GM18867 (cell line): Measurements from ENCODE around the gene SRGAP3.

Experiments used
- ATAC-seq: cut with Tn5 transposase; IDR thresholded peaks from one replicate; pipeline ENCODE4 v1.9.1; 2021; ENCODE audit warnings: mild to moderate bottlenecking, moderate library complexity; ENCODE audit not compliant: unreplicated experiment

Gene SRGAP3

GRCh38 chr3:8976540-8977182 is 272.8 kb downstream of the SRGAP3 start:
- no peak for ATAC-seq

DNA sequence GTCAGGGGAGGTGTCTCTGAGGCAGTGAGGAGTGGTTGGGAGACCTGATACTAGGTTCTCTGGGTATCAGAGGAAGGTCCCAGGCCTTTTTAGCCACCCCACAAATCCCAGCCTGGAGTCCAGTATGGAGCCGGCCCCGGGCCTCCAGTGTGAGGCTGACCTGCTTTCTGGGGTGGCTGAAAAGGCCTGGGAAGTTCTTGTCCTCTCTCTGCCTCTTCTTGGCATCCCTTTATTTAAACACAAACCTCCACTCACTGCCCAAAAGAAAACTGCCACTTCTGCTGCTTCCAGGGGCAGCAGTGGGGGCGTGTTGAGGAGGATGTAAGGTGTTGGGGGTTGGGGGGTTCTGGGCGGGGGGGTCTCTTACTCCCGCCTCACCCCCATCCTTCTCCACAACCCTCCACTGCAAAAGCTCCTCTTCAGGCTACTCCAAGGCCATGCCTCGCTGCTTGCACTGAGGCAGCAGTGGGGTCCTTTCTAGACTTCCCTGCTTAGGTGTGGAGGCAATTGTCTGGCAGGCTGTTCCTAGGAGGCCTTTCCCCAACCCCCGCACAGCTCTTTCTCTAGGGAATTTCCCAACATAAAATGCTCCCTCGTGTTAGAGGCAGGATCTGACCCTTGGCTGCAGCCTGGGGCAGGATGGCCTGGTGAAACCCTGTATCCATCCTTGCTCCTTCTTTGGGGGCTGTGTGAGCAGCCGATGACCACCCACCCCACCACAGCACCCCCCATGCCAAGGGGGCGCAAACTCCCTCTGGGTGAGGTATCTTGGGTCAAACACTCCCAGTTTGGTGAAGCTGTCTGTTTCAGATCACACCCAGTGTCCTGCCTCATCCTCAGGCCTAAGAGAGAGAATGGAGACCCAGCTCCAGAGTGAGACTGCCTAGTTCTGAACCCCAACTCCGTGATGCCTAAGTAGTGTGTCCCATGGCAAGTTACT is 274.1 kb downstream of the SRGAP3 start:
- no peak for ATAC-seq

GRCh38 chr3:8974458-8974857 is 275.0 kb downstream of the SRGAP3 start:
- ATAC-seq, result no peak

GRCh38 chr3:8972639-8973038 is 276.8 kb downstream of the SRGAP3 start:
- no peak for ATAC-seq

GRCh38 chr3:8970971-8971589 is 278.4 kb downstream of the SRGAP3 start:
- ATAC-seq, result peak; percentile 54

DNA sequence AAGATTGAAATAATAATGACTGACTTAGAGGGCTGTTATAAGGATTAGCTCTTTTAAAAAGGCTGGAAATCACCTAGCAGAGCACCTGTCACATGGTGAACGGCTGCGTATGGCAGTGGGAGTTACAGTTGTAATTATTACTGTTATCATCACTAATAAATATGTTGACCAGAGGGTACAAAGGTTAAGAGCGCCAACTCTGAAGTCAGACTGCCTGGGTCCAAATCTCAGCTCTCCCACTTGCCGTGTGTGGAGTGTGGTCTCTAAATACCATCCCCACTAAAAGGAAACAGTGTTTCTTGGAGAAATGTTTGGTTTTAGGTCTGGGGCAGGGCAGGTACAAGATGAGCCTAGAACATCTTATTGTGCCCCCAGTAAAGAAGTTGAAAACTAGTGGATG is 280.2 kb downstream of the SRGAP3 start:
- ATAC-seq, result no peak

DNA sequence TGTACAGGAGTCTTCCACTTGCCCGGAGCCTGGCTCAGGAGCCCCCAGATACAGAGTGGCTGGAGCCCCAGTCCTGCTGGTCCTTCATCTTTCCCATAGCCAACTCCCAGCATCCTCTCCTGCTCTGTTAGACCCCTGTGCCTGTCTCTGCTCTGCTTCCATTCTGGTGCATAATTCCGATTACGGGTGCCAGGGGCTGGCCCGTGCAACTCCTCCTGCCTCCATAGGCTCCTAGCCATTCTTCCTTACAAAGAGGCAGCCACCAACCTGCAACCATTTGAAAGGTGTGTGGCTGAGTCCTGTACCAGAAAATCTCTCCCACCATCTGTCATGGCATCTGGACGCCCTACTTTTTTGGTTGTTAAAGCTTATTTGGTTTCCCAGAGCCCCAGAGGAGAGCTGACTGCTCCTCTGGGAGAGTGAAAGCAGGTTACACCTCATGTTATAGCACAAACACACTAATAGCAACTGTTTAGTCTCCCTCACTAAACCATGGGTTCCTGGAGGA is 281.0 kb downstream of the SRGAP3 start:
- ATAC-seq, result no peak

GRCh38 chr3:8967553-8967952 is 281.9 kb downstream of the SRGAP3 start:
- no peak for ATAC-seq

GRCh38 chr3:8966820-8967348 is 282.6 kb downstream of the SRGAP3 start:
- ATAC-seq, result no peak

- no peak for ATAC-seq
Observed at GRCh38 chr3:8966150-8966819, 283.2 kb downstream of the SRGAP3 start.

- no peak for ATAC-seq
Observed at GRCh38 chr3:8964436-8965370, 284.7 kb downstream of the SRGAP3 start.

GRCh38 chr3:8963137-8963853 is 286.2 kb downstream of the SRGAP3 start, which contains the start of gene RAD18:
RAD18 (minus strand) TSS chr3:8963472; CDS start chr3:8963385, 87 bp downstream.
- ATAC-seq, result peak; percentile 93

DNA sequence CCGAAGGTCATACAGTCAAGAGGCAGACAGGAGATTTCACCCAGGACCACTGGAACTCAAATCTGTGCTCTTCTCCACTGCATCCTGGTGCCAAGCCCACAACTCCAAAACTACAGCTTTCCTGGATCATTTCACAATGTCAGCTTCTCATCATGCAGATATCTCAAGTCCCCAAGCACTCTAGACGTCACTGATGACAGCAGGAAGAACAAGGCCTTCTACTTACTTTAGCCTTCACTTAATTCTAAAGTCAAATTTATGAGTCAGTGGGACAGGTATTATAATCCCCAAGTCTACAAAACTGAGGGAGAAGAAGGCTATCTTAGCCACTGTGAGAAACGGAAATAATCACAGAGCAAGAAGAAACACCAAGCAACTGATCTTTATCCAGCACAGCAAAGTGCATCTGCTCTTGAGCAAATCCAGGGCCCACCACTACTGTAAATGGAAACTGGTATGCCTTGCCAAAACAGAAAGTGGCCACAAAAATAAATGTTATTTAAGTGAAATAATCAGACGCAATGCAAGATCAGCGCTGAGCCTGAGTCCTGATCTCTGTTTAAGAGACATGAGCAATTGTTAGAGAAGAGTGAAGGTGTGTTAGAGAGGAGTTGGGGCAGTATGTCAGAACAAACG is 287.1 kb downstream of the SRGAP3 start:
- no peak for ATAC-seq

DNA sequence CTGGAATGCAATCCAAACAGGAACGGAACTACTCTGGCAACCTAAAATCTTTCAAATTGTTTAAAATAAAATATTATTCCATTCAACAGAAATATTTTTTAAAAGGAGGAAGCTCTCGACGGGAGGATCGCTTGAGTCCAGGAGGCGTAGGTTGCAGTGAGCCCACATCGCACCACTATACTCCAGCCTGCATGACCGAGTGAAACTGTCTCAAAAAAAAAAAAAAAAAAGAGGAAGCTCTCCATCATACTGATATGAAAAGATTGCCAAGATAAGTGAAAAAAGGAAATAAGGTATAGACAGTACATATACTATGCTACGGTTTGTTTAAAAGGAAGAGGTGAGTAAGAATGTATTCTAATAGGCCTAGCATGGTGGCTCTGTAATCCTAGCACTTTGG is 289.8 kb downstream of the SRGAP3 start:
- ATAC-seq, result no peak

DNA sequence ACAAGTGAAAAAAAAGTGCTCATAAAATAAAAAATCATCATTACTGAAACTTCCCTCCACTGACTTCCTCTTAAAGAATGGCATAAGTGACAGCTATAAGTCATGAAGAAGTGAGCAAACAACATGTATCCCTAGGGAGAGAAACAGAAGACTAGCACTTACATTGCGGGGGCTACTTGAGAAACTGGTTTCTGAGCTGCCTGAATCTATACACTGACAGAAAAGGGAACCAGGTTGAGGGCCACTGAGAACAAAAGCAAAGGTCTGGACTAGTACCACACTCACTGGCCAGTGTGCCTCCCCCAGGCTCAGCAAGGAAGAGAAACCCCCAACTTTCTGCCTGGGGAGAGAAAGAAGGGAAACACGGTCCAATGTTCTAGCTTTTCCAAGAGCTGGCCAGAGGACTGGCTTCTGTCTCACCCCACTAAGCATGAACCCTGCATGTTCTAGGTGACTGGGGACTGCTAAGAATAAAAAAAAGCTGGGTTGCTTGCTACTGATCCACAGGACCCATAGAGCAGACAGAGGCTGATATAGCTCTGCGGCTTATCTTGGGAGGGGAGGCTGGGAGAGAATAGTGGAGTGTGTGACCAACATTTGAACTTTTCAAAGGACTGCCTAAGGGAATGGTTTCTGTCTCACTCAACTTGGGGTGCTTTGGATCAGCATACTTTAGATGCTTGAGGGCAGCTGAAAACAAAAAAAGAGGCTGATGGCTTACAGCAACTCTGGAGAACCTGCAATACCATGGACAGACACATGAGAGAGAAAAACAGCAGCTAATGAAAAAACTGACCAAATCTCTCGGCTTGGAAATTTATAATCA is 294.3 kb downstream of the SRGAP3 start:
- peak; percentile 77 for ATAC-seq

GRCh38 chr3:8953313-8953712 is 296.1 kb downstream of the SRGAP3 start:
- ATAC-seq, result no peak

- ATAC-seq, result no peak
Observed at GRCh38 chr3:8952130-8952529, 297.3 kb downstream of the SRGAP3 start.
